Measurements from ENCODE around the gene DTX3. TPM values are rescaled to one million over a fixed set of nuclear protein-coding genes. Genes with fewer than 3 reads are reported as not detected.

Gene DTX3
- total and polyA plus RNA-seq, 2 experiments from 2014 or later, result 22.8 to 46.6 TPM

DNA sequence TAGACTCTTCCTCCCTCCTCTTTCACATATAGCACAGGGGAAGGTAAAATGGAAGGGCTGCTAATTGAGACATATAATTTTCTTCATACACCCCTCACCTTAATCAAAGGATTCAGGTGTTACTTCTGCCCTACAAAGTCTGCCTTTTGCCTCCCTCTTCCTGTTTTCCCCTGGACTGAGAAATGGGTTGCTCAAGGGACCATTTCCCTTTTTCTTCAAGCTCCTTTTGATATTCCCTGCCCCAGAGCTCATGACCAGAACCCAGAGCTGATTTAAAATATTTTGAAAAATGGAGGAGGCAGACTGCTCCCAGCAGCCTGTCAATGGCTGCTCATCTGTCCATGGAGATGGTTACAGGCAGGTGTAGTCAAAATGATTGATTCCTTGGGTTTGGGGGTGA, 19.9 kb upstream of the DTX3 start:
- Histone ChIP-seq H3K4me3 (no peak overlapping the region), H3K9me2 (ENCODE audit: insufficient read depth) (no peaks in the 10 kb centered on the region), H3K27me3 (ENCODE audit: insufficient read depth) (0 out of 2 replicates have a peak, but pooled peaks cover 8% of the 10 kb centered on the region), H3K27ac (ENCODE audit: low read depth) (no peak overlapping the region), H4K20me1 (replicated peaks; ENCODE audit: insufficient read depth) (peaks cover 10% of the 10 kb centered on the region), H3K4me2 (no peak overlapping the region), H2AFZ (no peak overlapping the region), H3K36me3 (ENCODE audit: insufficient read depth) (peaks cover 8% of the 10 kb centered on the region), H3K4me1 (ENCODE audit: insufficient read depth) (no peaks in the 10 kb centered on the region), H3F3A (replicated peaks; ENCODE audit: low read depth) (peaks cover 10% of the 10 kb centered on the region; the same call in 1 of the 2 replicates), H3K79me2 (replicated peaks; ENCODE audit: insufficient read depth) (no peaks in the 10 kb centered on the region)
- ATAC-seq (no peak), DNase-seq (ENCODE audit: low spot score) (no peak)
- H3K27me3 Mint-ChIP-seq (ENCODE audit: insufficient read depth, low read depth, poor library complexity), result no peaks in the 10 kb centered on the region
- no peak overlapping the region for H3K27ac Mint-ChIP-seq
- TF ChIP-seq NANOG (IDR thresholded peaks at IDR 0.05; ENCODE audit: borderline replicate concordance), result no peak
- TF ChIP-seq, protein P1, sequence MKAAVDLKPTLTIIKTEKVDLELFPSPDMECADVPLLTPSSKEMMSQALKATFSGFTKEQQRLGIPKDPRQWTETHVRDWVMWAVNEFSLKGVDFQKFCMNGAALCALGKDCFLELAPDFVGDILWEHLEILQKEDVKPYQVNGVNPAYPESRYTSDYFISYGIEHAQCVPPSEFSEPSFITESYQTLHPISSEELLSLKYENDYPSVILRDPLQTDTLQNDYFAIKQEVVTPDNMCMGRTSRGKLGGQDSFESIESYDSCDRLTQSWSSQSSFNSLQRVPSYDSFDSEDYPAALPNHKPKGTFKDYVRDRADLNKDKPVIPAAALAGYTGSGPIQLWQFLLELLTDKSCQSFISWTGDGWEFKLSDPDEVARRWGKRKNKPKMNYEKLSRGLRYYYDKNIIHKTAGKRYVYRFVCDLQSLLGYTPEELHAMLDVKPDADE (IDR thresholded peaks at IDR 0.05), result no peak
- TF ChIP-seq, protein P2, sequence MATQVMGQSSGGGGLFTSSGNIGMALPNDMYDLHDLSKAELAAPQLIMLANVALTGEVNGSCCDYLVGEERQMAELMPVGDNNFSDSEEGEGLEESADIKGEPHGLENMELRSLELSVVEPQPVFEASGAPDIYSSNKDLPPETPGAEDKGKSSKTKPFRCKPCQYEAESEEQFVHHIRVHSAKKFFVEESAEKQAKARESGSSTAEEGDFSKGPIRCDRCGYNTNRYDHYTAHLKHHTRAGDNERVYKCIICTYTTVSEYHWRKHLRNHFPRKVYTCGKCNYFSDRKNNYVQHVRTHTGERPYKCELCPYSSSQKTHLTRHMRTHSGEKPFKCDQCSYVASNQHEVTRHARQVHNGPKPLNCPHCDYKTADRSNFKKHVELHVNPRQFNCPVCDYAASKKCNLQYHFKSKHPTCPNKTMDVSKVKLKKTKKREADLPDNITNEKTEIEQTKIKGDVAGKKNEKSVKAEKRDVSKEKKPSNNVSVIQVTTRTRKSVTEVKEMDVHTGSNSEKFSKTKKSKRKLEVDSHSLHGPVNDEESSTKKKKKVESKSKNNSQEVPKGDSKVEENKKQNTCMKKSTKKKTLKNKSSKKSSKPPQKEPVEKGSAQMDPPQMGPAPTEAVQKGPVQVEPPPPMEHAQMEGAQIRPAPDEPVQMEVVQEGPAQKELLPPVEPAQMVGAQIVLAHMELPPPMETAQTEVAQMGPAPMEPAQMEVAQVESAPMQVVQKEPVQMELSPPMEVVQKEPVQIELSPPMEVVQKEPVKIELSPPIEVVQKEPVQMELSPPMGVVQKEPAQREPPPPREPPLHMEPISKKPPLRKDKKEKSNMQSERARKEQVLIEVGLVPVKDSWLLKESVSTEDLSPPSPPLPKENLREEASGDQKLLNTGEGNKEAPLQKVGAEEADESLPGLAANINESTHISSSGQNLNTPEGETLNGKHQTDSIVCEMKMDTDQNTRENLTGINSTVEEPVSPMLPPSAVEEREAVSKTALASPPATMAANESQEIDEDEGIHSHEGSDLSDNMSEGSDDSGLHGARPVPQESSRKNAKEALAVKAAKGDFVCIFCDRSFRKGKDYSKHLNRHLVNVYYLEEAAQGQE (IDR thresholded peaks at IDR 0.05; ENCODE audit: unreplicated experiment), result no peak
- TF ChIP-seq, protein P3, sequence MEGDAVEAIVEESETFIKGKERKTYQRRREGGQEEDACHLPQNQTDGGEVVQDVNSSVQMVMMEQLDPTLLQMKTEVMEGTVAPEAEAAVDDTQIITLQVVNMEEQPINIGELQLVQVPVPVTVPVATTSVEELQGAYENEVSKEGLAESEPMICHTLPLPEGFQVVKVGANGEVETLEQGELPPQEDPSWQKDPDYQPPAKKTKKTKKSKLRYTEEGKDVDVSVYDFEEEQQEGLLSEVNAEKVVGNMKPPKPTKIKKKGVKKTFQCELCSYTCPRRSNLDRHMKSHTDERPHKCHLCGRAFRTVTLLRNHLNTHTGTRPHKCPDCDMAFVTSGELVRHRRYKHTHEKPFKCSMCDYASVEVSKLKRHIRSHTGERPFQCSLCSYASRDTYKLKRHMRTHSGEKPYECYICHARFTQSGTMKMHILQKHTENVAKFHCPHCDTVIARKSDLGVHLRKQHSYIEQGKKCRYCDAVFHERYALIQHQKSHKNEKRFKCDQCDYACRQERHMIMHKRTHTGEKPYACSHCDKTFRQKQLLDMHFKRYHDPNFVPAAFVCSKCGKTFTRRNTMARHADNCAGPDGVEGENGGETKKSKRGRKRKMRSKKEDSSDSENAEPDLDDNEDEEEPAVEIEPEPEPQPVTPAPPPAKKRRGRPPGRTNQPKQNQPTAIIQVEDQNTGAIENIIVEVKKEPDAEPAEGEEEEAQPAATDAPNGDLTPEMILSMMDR (conservative IDR thresholded peaks at IDR 0.05; ENCODE audit: low read depth in 2 of 2), result no peak
- no peaks in the 10 kb centered on the region for H3K9me3 Mint-ChIP-seq
- no peak overlapping the region for H3K4me3 Mint-ChIP-seq
- H3K4me1 Mint-ChIP-seq, result peaks cover 4% of the 10 kb centered on the region; the same call in 2 of the 3 replicates
- H3K36me3 Mint-ChIP-seq (ENCODE audit: low read depth), result peaks cover 17% of the 10 kb centered on the region

DNA sequence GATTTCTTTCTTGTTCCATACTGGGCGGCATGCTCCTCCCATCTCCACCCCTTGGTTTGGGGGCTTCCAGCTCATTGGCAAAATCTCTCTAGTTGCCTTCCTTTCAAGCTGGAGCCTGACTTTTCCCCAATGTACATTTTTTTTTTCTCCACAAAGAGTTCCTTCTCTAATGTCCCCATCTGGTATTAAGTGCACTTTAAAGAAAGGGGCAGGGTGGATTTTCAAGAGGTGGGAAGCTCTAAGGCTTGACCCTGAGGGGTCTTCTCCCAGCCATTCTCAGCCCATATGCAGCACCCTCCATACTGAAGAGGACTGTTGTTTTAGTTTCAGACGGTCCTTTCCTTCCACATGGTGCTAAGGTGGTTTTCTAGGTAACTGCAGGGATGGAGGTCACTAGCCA, 19.5 kb upstream of the DTX3 start:
- Histone ChIP-seq H3K4me3 (no peak overlapping the region), H3K36me3 (ENCODE audit: insufficient read depth) (peaks cover 8% of the 10 kb centered on the region), H2AFZ (no peak overlapping the region), H3K4me1 (ENCODE audit: insufficient read depth) (peaks cover under 1% of the 10 kb centered on the region; the same call in 1 of the 2 replicates), H3K27ac (ENCODE audit: low read depth) (no peak overlapping the region), H3K4me2 (no peak overlapping the region), H3K9me2 (ENCODE audit: insufficient read depth) (no peaks in the 10 kb centered on the region), H4K20me1 (replicated peaks; ENCODE audit: insufficient read depth) (peaks cover 10% of the 10 kb centered on the region; the same call in 1 of the 2 replicates), H3K79me2 (replicated peaks; ENCODE audit: insufficient read depth) (no peaks in the 10 kb centered on the region), H3F3A (replicated peaks; ENCODE audit: low read depth) (peaks cover 12% of the 10 kb centered on the region), H3K27me3 (ENCODE audit: insufficient read depth) (0 out of 2 replicates have a peak, but pooled peaks cover 8% of the 10 kb centered on the region)
- no peak for DNase-seq (ENCODE audit: low spot score)
- peaks cover 4% of the 10 kb centered on the region; the same call in 2 of the 3 replicates for H3K4me1 Mint-ChIP-seq
- no peak overlapping the region for H3K27ac Mint-ChIP-seq
- no peaks in the 10 kb centered on the region for H3K9me3 Mint-ChIP-seq
- no peak overlapping the region for H3K4me3 Mint-ChIP-seq
- H3K36me3 Mint-ChIP-seq (ENCODE audit: low read depth), result peaks cover 16% of the 10 kb centered on the region
- no peak for ATAC-seq
- no peaks in the 10 kb centered on the region for H3K27me3 Mint-ChIP-seq (ENCODE audit: insufficient read depth, low read depth, poor library complexity)
- TF ChIP-seq EZH2phosphoT487 (IDR thresholded peaks at IDR 0.05; ENCODE audit: unreplicated experiment), result no peak
- TF ChIP-seq, protein P3 (conservative IDR thresholded peaks at IDR 0.05; ENCODE audit: low read depth in 2 of 2), result no peak
- TF ChIP-seq EZH2 (IDR thresholded peaks at IDR 0.05; ENCODE audit: low read depth, unreplicated experiment), result no peak
- TF ChIP-seq POLR2AphosphoS5 (IDR thresholded peaks at IDR 0.05; ENCODE audit: low read depth), result no peak
- no peak for TF ChIP-seq ZNF114 (CRISPR knock-in tag; IDR thresholded peaks at IDR 0.05)

Measured in GM23338 (cell line).